H1 (cell line): ENCODE measurements around the gene IRAK3. TPM values are rescaled to one million over a fixed set of nuclear protein-coding genes. Genes with fewer than 3 reads are reported as not detected.

Experiments
- EZH2 ChIP-seq: fragments of 200-600 bp; sonication (generic); IDR thresholded peaks from 2 replicates; pipeline ENCODE4 v1.7.1; 2012; ENCODE audit warnings: low read depth, mild to moderate bottlenecking, moderate library complexity, low read length, inconsistent platforms; ENCODE audit not compliant: severe bottlenecking
- SIRT6 ChIP-seq: IDR thresholded peaks from one replicate; pipeline ENCODE4 v1.7.1; 2012; ENCODE audit warnings: low read length, inconsistent platforms
- TCF12 ChIP-seq: IDR thresholded peaks from 2 replicates; pipeline ENCODE4 v1.6.1; 2011; ENCODE audit warnings: low read depth, mild to moderate bottlenecking, low read length
- polyA plus RNA-seq, 7 experiments: library from polyadenylated mRNA; depleted of rRNA in 3 of 7; stranded (reverse) in 5 of 7; unstranded in 2 of 7; fragments of >200 nt in 5 of 7; fragments of 200-250 nt in 2 of 7; gene quantifications; 1 replicate in 5 of 7; 2 replicates in 1 of 7; 4 replicates in 1 of 7; pipeline versions ENCODE4 v1.2.1 to v1.2.3, GENCODE V29; 2011 to 2013; ENCODE audit warnings: missing spikeins in 2 of 7, mixed read lengths in 2 of 7
- total RNA-seq: library from RNA; stranded (reverse); fragmentation: NEBNext Ultra II Directional; extraction: Animal tissue kit (Norgen Biotek cat#: 25700); gene quantifications from 2 replicates; pipeline ENCODE4 v1.2.1, GENCODE V29; 2021

Gene IRAK3
- total and polyA plus RNA-seq, 2 of the 8 experiments (the other 6 are each of a cell fraction or from before 2014, with no cell fraction given), result 0.51 to 2.2 TPM

- no peak for TF ChIP-seq TCF12
- no peak for TF ChIP-seq EZH2
- TF ChIP-seq SIRT6, result no peak
Measured at GRCh38 chr12:66194122-66194521, 5.1 kb downstream of the IRAK3 start (continued).
